DOHH2 (cell line): ENCODE results near the gene CCL13.

Source experiments
- EZH2phosphoT487 ChIP-seq: fragments of 200-600 bp; sonication (generic); IDR thresholded peaks from 2 replicates; pipeline ENCODE4 v1.6.1; 2017; ENCODE audit warnings: borderline replicate concordance, mild to moderate bottlenecking, antibody characterized with exemption, low read length, moderate library complexity, mixed read lengths
- TF ChIP-seq, protein P1 (sequence below): fragments of 200-600 bp; sonication (generic); IDR thresholded peaks from one replicate; pipeline ENCODE4 v1.5.1; 2014; ENCODE audit warnings: antibody characterized with exemption, mild to moderate bottlenecking, low read depth, low read length; ENCODE audit not compliant: poor library complexity, severe bottlenecking

- TF ChIP-seq, protein P1, sequence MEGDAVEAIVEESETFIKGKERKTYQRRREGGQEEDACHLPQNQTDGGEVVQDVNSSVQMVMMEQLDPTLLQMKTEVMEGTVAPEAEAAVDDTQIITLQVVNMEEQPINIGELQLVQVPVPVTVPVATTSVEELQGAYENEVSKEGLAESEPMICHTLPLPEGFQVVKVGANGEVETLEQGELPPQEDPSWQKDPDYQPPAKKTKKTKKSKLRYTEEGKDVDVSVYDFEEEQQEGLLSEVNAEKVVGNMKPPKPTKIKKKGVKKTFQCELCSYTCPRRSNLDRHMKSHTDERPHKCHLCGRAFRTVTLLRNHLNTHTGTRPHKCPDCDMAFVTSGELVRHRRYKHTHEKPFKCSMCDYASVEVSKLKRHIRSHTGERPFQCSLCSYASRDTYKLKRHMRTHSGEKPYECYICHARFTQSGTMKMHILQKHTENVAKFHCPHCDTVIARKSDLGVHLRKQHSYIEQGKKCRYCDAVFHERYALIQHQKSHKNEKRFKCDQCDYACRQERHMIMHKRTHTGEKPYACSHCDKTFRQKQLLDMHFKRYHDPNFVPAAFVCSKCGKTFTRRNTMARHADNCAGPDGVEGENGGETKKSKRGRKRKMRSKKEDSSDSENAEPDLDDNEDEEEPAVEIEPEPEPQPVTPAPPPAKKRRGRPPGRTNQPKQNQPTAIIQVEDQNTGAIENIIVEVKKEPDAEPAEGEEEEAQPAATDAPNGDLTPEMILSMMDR, result no peak
- no peak for TF ChIP-seq EZH2phosphoT487
These were observed 45.0 kb upstream of the CCL13 start for GRCh38 chr17:34311291-34311690.
